Caco-2 (cell line): Measurements from ENCODE around the gene PCGF3. TPM values are rescaled to one million over a fixed set of nuclear protein-coding genes. Genes with fewer than 3 reads are reported as not detected.

Experiments used
- BruUV-seq: library from RNA; stranded (reverse); fragments of 400-500 nt; replicated peaks from 2 replicates; lab custom pipeline; 2021; lab: Mats Ljungman, UMichigan
- CTCF ChIA-PET: fragments of 300-600 bp; sonication (Branson Sonifier 250); formaldehyde crosslinking; loops from one replicate; lab custom pipeline; 2022; ENCODE audit warnings: antibody characterized with exemption; lab: Charles Lee
- POLR2A ChIA-PET: fragments of 300-600 bp; sonication (Branson Sonifier 250); formaldehyde crosslinking; loops from one replicate; lab custom pipeline; 2022; ENCODE audit warnings: antibody characterized with exemption; lab: Charles Lee
- DNase-seq, 2 experiments: peaks; one replicate each; pipeline versions ENCODE4 v3.0.0 to v3.0.0-alpha.2; 2020 to 2022
- H3K27me3 ChIP-seq: replicated peaks from 2 replicates; pipeline ENCODE4 v1.6.0; 2011; ENCODE audit warnings: low read length; ENCODE audit not compliant: control insufficient read depth, insufficient read depth
- H3K36me3 ChIP-seq: 2 replicates; pipeline ENCODE4 v1.5.1; 2011; ENCODE audit warnings: low read length; ENCODE audit not compliant: control insufficient read depth, insufficient read depth
- H3K4me1 ChIP-seq: fragments of 250-450 bp; sonication (Bioruptor Pico); 2 replicates; pipeline ENCODE4 v1.5.1; 2020; ENCODE audit warnings: mild to moderate bottlenecking
- H3K4me3 ChIP-seq: 2 replicates; pipeline ENCODE4 v1.5.1; 2011; ENCODE audit warnings: low read depth, mild to moderate bottlenecking, control low read depth, low read length
- H3K9me3 ChIP-seq: fragments of 250-450 bp; sonication (Bioruptor Pico); 2 replicates; pipeline ENCODE4 v1.5.1; 2020; ENCODE audit warnings: mild to moderate bottlenecking, moderate library complexity
- H3K27ac Mint-ChIP-seq: one replicate; pipeline ENCODE4 v1.8.0; 2022; ENCODE audit warnings: mixed read lengths; ENCODE audit not compliant: unreplicated experiment
- H3K27me3 Mint-ChIP-seq: one replicate; pipeline ENCODE4 v1.8.0; 2022; ENCODE audit warnings: mixed read lengths; ENCODE audit not compliant: insufficient read depth, unreplicated experiment
- H3K36me3 Mint-ChIP-seq: one replicate; pipeline ENCODE4 v1.8.0; 2022; ENCODE audit warnings: mild to moderate bottlenecking, mixed read lengths; ENCODE audit not compliant: insufficient read depth, unreplicated experiment
- H3K4me1 Mint-ChIP-seq: one replicate; pipeline ENCODE4 v1.8.0; 2022; ENCODE audit warnings: low read depth, mixed read lengths; ENCODE audit not compliant: unreplicated experiment
- H3K4me3 Mint-ChIP-seq: one replicate; pipeline ENCODE4 v1.8.0; 2022; ENCODE audit warnings: mild to moderate bottlenecking, moderate library complexity, mixed read lengths; ENCODE audit not compliant: unreplicated experiment
- H3K9me3 Mint-ChIP-seq: one replicate; pipeline ENCODE4 v1.8.0; 2022; ENCODE audit warnings: mixed read lengths; ENCODE audit not compliant: unreplicated experiment
- intact Hi-C: fragments of 100-400 bp; cut with micrococcal nuclease; formaldehyde crosslinking; loops from one replicate; pipeline ENCODE4 v1.10.0; 2022; ENCODE audit not compliant: unreplicated experiment
- total RNA-seq: library from RNA; stranded (reverse); gene quantifications from 2 replicates; pipeline ENCODE4 v1.2.3, GENCODE V29; 2022
- TF ChIP-seq, protein P1 (sequence below), 2 experiments: fragments of 200-600 bp in 1 of 2; IDR thresholded peaks; 1 replicate in 1 of 2; 2 replicates in 1 of 2; pipeline versions ENCODE4 v1.5.1 to v1.8.0; 2011 to 2022; ENCODE audit warnings: antibody characterized with exemption in 1 of 2, control low read depth in 1 of 2, inconsistent platforms in 1 of 2, low read depth in 1 of 2, low read length in 1 of 2, mild to moderate bottlenecking in 1 of 2, moderate library complexity in 1 of 2; ENCODE audit not compliant: insufficient read depth in 1 of 2, severe bottlenecking in 1 of 2, unreplicated experiment in 1 of 2

The PCGF3 gene
- total RNA-seq, 1 experiment from 2014 or later, result 38.0 TPM

DNA sequence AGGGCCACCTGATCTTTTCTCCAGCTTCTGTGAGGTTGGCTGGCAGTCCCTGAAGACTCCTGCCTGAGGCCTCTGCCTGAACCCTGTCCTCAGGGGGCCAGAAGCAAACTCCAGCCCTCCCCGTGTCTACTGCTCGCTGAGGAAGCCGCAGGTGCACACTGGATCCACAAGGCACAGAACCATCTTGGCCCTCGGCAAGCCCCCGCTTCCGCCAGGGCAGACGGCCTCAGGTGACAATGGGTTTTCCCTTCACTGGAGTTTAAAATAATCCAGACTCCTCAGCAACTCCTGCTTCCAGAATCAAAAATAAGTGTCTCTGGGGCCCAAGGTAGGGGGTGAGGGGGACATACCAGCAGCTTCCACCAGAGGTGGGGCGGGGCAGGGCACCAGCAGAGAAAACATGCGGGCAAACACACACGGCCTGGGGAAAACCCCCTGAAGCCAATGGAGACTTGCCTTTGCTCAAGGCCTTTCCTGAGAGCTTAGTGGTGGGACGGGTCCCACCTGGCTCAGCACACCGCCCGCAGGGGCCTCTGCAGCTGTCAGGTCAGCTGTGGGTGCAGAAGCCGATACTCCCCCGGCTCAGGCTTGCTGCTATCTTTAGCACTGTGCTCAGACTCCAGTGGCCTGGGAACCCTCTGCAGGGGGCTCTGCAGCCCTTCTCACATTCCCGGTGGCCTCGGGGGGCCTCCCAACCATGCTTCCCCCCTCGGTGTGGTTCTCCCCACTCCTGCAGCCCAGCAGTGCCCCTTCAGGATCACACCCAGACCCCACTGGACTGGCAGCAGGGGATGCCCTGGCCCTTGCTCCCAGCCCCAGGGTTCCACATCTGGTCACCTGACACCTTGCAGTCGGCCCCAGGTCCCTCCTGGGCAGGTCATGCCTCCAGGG is 29.4 kb upstream of the PCGF3 start:
- no TSS peak for BruUV-seq
- Histone ChIP-seq H3K27me3 (no peaks in the 10 kb centered on the region), H3K36me3 (peaks cover 2% of the 10 kb centered on the region; the same call in 1 of the 2 replicates), H3K9me3 (no peaks in the 10 kb centered on the region), H3K4me1 (peaks cover 7% of the 10 kb centered on the region; the same call in 1 of the 2 replicates), H3K4me3 (no peak overlapping the region)
- Mint-ChIP-seq H3K9me3 (no peaks in the 10 kb centered on the region), H3K36me3 (peaks cover 42% of the 10 kb centered on the region), H3K4me1 (peaks cover 5% of the 10 kb centered on the region), H3K4me3 (no peak overlapping the region), H3K27ac (no peak overlapping the region), H3K27me3 (no peaks in the 10 kb centered on the region)
- ChIA-PET CTCF (no interaction called here), POLR2A (no interaction called here)
- TF ChIP-seq, protein P1, sequence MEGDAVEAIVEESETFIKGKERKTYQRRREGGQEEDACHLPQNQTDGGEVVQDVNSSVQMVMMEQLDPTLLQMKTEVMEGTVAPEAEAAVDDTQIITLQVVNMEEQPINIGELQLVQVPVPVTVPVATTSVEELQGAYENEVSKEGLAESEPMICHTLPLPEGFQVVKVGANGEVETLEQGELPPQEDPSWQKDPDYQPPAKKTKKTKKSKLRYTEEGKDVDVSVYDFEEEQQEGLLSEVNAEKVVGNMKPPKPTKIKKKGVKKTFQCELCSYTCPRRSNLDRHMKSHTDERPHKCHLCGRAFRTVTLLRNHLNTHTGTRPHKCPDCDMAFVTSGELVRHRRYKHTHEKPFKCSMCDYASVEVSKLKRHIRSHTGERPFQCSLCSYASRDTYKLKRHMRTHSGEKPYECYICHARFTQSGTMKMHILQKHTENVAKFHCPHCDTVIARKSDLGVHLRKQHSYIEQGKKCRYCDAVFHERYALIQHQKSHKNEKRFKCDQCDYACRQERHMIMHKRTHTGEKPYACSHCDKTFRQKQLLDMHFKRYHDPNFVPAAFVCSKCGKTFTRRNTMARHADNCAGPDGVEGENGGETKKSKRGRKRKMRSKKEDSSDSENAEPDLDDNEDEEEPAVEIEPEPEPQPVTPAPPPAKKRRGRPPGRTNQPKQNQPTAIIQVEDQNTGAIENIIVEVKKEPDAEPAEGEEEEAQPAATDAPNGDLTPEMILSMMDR (IDR thresholded peaks at IDR 0.05; ENCODE audit: insufficient read depth in 1 of 2, low read depth in 1 of 2, low read length in 1 of 2, severe bottlenecking in 1 of 2, unreplicated experiment in 1 of 2), result no peak
- intact Hi-C loops, result no loop called here
- DNase-seq, result no peak

DNA sequence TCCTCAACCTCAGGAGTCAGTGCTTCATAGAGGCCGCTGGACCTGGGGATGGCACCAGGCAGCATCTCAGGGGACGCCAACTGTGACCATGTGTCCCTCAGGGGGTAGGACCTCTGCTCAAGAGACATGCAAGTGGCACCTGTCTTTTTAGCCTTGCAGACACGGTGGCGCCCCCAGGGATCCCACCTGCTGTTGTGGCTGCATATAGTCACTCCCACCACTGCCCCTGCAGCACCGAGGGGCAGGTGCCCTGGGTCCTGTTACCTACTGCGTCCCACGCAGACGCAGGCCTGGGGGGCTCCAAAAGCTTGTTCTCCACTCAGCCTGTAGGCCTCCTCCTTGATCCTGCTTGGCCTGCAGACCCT is 28.8 kb upstream of the PCGF3 start:
- Histone ChIP-seq H3K9me3 (no peaks in the 10 kb centered on the region), H3K4me3 (no peak overlapping the region), H3K4me1 (peaks cover 7% of the 10 kb centered on the region; the same call in 1 of the 2 replicates), H3K36me3 (peaks cover 2% of the 10 kb centered on the region; the same call in 1 of the 2 replicates), H3K27me3 (no peaks in the 10 kb centered on the region)
- intact Hi-C loops, result no loop called here
- BruUV-seq, result no TSS peak
- H3K27ac Mint-ChIP-seq, result no peak overlapping the region
- POLR2A ChIA-PET, result no interaction called here
- no peak for DNase-seq
- no peaks in the 10 kb centered on the region for H3K27me3 Mint-ChIP-seq
- peaks cover 36% of the 10 kb centered on the region for H3K36me3 Mint-ChIP-seq
- CTCF ChIA-PET, result no interaction called here
- no peak overlapping the region for H3K4me3 Mint-ChIP-seq
- H3K4me1 Mint-ChIP-seq, result peaks cover 5% of the 10 kb centered on the region
- TF ChIP-seq, protein P1 (IDR thresholded peaks at IDR 0.05; ENCODE audit: insufficient read depth in 1 of 2, low read depth in 1 of 2, low read length in 1 of 2, severe bottlenecking in 1 of 2, unreplicated experiment in 1 of 2), result no peak
- H3K9me3 Mint-ChIP-seq, result no peaks in the 10 kb centered on the region

DNA sequence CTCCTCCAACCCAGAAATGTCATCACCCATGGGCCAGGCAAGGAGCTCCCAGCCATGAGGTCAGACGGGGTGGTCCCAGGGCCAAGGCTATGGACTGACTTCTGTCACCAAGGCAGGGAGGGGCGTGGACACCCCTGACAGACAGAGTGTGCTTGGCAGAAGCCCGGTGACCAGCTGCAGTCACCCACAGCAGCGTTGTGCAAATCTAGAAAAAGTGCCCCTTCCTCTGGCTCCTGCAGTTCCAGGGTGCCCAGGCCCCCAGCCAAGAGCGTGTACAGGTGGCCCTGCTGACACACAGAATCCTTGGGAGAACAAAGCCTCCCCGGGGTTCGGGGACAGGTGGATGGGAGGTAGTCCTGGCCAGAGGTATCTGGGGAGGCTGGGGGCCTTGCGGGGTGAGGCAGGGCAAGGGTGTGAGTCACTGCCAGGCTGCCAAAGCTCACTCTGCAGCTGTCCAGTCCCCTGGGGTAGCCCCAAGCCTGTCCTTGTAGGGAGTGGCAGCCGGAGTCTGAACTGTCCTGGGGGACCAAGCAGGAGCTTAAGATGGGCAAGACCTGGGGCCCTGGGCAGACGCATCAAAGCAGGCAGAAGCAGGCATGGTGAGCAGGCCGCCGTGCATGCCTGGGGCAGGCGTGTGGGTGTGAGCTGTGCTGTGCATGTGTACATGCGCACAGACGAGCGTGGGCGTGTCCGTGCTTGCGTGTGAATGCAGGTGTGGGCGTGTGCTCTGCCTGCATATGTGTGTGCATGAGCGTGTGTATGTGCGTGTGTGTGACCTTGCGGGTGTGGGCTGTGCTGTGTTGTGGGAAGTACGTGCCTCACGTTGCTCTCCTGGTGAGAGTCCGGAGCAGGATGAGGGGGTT is 28.0 kb upstream of the PCGF3 start:
- Histone ChIP-seq H3K4me3 (no peak overlapping the region), H3K36me3 (no peaks in the 10 kb centered on the region), H3K9me3 (no peaks in the 10 kb centered on the region), H3K27me3 (no peaks in the 10 kb centered on the region), H3K4me1 (peaks cover 14% of the 10 kb centered on the region)
- no peak for DNase-seq
- H3K27ac Mint-ChIP-seq, result no peak overlapping the region
- no TSS peak for BruUV-seq
- ChIA-PET POLR2A (no interaction called here), CTCF (no interaction called here)
- peaks cover 5% of the 10 kb centered on the region for H3K4me1 Mint-ChIP-seq
- peaks cover 28% of the 10 kb centered on the region for H3K36me3 Mint-ChIP-seq
- H3K27me3 Mint-ChIP-seq, result no peaks in the 10 kb centered on the region
- H3K9me3 Mint-ChIP-seq, result no peaks in the 10 kb centered on the region
- TF ChIP-seq, protein P1 (IDR thresholded peaks at IDR 0.05; ENCODE audit: insufficient read depth in 1 of 2, low read depth in 1 of 2, low read length in 1 of 2, severe bottlenecking in 1 of 2, unreplicated experiment in 1 of 2), result no peak
- H3K4me3 Mint-ChIP-seq, result no peak overlapping the region
- intact Hi-C loops, result no loop called here
